HG03432 (cell line): Measurements from ENCODE around the gene WDR64.

Source experiments
- ATAC-seq: cut with Tn5 transposase; IDR thresholded peaks from one replicate; pipeline ENCODE4 v1.9.1; 2021; ENCODE audit warnings: mild to moderate bottlenecking, moderate library complexity; ENCODE audit not compliant: unreplicated experiment

The WDR64 gene

DNA sequence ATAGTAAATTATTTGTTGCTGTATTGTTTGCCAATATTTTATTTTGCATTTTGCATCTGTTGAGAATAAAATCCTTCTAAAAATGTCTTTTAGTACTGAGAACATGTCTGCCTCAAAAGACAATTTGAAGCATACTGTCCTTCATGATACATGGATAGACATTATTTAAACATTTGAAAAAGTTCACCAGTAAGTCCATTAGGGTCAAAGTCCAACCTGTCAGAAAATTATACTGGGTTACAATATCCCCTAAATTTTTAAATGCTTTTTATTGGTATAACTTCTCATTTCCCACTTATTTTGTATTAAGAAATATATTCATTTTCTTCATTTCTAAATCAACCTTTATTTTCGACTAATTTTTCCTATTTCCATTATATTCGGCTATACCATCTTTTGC is 21.2 kb upstream of the WDR64 start:
- ATAC-seq: no peak

DNA sequence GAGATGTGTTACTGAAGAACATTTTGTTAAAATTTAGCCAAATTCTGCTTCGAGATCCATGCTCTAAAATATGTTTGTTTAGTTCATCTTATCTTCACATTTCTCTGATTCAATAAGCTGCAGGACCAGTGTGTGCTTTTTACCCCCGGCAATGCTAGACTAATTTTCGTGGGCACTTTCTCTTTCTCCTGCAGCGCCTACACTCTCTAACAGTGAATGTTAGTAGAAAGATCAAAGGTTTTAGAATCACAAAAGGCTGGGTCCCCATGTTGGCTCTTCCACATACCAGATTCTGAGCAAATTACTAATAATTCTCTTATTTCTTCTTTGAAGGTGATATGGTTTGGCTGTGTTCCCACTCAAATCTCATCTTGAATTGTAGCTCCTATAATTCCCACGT is 20.4 kb upstream of the WDR64 start:
- no peak for ATAC-seq

DNA sequence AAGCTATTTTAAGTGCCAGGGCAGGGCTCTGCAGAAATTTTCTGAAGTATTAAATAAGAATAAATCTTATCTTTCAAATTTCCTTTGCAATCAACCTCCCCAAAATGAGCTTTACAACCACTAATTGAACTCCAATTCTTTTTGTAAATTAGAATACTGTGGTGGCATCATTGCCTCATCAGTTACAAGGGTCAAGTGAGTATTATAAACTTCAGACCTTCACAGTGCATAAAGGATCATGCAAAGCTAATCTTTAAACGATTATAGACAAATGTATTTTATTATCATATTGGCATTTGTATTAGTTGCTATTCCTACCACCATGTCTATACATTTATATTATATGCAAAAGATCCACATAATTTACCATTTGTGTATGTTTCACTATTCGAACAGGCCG is 19.1 kb upstream of the WDR64 start:
- no peak for ATAC-seq

DNA sequence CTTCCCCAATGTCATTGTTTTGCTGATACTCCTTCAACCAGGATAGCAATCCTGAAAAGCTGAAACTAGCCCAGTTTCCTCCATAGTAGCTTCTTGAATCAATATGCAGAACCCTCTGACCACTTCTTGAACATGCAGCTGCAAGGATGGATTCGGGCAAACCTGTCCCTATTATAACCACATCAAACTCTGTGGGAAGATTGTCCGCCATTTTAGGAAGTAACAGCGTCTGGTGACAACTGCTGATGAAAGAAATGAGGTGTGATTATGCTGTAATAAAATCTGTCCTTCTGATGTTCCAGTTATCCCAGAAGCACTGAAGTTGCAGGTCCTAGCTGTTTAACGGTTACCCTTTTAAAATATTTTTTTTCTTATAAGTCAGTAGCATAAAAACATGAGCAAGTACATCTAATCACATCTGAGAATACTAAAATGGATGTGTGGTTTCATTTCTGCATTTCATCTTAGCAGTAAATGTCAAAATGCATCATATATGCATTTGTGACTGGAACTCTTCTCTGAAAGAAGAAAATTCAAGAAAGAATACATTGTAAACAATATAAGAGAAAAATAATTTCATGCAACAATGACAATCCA is 16.4 kb upstream of the WDR64 start:
- ATAC-seq: no peak

DNA sequence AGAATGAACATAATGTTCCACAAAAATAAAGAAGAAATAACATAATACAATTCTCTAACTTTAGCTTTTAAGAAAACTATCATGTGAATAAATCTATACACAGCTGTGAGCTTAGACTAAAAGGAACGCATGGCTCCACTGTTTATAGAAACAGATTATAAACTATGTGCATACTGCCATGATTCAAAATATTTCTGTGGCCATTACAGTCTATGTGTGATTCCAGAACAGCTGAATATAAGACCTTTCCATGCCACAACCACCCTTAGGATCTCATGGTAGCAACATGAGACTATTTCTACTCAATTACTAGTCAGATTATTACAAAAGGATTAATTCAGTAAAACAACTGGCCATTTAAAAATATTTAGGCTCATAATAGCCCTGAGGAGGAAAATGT is 15.8 kb upstream of the WDR64 start:
- ATAC-seq: no peak

DNA sequence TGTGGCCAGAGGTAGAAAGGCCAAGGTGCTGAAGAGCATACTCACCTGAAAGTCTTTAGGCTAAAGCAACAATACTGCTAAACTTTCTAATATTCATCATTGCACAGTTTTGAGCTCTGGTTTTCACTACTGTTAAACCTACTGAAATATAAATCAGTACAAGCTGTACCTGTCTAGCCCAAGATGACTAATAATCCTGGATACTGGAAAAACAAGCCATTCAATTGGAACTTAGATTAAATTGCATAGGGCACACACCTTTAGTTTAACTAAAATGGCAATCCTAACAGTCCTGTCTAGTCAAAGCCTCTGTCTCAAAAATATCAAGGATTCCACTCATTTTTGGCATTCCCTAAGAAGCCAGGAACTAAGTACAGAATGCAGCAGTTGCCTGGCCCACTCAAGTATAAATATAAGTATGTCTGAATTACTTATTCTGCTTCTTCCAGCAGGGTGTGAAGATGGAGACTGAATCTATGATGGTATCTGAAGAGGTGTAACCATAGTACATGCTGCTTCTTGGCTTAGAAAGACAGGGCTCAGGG is 15.0 kb upstream of the WDR64 start:
- ATAC-seq: no peak

DNA sequence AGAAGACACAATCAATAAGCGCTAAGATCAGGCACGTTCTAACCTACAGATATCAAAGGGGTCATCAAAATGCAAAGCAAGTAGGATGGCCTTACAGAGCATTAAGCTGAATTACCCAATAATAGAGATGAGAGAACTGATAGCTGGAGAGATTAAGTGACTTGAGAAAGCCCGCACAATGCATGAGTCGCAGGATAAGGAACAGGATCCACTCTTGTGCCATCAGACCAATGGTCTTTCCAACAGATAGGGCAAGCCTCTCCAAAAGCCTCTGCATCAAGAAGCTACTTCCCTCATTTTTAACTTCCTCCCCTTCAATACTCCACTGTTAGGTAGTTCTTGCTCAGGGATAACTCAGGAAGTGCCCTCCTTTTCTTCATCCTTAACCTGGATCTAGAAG is 14.5 kb upstream of the WDR64 start:
- no peak for ATAC-seq

DNA sequence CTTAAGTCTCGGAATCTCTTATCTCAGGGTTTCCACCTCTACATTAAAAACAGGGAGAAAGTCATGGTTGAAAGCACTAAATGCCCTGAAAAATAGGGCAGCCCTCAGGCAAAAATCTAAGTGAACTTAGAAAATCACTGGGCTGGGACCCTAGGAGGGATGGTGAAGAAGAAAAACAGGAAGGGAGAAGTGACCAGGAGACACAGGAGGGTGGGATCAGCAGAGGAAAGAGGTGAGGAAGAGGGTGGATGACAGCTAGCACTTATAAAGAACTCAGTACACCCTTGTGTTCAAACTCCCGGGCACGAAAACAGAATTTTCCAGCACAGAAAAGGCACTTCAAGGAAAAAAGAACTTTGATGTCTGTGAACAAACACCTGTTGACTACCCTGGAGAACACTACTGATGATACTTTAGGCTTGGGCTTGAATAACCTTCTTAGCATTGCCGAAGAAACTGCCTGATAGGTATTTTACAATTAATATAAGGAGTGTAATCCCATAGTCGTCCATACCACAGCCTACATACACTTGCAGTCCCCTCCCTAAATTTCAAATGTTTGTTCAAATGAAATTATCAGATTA is 13.9 kb upstream of the WDR64 start:
- no peak for ATAC-seq

DNA sequence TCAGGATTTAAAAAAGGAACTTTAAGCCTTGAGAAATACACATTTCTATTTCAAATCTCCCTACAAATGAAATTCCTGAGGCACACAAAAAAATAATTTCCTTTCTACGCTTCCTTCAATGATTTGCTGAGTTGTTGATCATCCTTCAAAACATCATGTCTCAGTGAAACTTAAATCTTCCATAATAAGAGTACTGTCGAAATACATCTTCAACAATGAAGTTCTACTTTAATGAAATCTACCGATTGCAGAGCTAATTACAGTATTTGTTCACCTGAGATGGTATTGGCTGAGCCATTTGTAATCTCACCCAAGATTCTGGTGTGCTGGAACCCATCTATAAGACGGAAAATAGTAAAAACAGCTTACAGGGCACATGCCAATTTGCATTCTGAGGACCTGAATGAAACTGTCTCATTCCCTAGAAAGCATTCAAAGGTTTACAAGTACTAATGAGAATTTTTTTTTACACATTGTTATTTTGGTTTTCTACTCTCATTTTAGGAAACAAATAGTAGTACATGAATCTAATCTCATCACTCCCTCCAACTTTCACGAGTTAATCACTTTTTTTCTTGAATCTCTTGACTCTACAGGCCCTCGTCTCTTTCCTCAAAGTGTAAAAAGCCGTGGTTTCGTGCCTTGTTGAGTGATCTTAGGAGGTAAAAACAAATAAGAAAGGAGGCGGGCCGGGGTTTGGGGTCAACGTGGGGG is 13.0 kb upstream of the WDR64 start:
- no peak for ATAC-seq

DNA sequence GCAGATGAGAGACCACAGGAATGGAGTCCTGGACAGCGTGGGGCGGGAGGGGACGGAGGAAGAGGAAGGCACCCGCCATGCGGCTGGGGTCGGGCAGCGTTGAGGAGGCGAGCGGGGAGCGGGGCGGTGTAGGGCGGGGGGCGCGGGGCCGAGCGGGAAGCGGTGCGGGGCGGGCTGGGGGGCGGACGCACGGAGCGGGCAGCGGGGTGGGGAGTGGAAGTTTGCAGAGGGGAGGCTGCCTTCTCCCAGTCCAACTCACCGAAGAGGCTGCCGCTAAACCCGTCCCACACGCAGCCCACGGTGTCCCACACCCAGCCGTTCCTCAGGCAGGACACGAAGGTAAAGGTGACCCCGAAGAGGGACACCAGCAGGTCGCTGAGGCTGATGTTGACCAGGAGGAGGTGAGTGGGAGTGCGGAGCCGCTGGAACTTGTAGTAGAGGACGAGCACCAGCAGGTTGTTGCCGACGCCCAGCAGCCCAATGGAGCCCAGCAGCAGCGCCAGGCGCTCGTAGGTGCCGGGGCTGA is 12.4 kb upstream of the WDR64 start:
- peak; percentile 50 for ATAC-seq

DNA sequence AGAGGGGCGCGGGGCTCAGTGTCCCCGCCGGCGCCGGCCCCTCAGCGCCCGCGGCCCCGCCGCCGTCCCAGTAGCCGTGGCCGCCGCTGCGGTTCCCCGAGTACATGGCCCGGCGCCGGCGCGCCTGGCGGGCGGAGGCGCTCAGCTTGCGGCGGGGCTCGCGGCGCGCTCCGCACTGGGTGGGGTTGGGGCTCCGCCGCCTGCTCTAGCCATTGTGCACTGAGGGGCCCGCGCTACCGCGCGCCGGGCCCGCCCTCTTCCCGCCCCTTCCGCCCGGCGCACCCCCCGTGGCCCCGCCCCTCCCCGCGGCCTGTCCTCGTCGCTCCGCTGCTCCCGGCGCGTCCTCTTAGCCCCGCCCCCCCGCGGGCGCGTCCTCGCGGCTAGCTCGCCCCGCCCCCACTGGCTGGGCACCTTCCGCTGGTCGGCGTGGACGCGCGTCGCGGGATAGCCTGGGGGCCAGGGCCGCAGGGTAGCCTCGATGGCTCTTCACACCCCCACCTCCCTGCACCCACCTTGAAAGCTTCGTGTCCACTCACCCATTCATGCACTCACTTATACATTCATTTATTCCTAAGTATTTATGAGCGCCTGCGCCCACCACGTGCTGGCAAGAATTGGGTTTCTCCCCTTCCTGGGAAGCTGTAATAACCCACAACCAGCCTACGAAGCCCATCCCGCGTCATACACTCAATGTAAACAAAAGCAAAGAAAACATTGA is 11.8 kb upstream of the WDR64 start, which contains the start of the genes CHML and OPN3:
TSS of gene CHML (minus strand) at position 221 of the 718 bp plus-strand sequence. CDS start 4,603 bp downstream, outside the sequence.
TSS of gene OPN3 (minus strand) at position 221 of the 718 bp plus-strand sequence. CDS start at position 106, 115 bp downstream.
- ATAC-seq: peak; percentile 93

DNA sequence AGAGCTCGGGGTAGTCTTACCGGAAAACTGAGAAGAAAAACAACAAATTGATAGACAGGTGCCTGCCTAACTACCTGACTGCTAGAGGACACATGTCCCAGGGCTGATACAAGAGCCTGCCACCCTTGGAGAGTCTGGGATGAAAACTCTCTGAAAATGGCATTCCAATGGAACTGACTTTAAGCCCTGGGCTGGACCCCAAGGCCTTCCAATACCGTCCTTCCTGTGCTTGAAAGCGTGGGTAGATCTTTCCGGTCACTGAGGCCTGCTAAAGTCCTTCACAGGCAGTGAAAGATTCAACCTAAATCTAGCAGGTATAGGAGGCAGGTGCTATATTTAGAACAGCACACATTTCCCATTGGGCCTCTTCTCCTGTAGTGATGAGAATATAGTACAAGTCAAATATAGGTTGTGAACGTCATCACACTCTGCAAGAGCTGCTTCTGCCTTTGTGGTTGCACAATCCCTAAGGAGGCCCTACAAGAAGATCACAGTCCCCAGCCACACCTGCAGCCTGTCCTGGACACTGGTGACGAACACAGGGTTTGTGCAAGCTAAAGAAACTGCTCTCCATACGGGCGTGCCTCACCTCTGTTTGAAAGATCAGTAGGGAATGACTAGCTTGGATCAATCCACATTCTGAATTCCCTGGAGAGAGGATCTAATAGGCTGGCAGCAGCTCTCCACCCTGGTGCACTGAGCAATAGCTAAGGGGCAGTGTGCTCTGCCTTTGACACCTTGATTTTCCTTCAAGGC is 11.0 kb upstream of the WDR64 start:
- ATAC-seq: no peak

DNA sequence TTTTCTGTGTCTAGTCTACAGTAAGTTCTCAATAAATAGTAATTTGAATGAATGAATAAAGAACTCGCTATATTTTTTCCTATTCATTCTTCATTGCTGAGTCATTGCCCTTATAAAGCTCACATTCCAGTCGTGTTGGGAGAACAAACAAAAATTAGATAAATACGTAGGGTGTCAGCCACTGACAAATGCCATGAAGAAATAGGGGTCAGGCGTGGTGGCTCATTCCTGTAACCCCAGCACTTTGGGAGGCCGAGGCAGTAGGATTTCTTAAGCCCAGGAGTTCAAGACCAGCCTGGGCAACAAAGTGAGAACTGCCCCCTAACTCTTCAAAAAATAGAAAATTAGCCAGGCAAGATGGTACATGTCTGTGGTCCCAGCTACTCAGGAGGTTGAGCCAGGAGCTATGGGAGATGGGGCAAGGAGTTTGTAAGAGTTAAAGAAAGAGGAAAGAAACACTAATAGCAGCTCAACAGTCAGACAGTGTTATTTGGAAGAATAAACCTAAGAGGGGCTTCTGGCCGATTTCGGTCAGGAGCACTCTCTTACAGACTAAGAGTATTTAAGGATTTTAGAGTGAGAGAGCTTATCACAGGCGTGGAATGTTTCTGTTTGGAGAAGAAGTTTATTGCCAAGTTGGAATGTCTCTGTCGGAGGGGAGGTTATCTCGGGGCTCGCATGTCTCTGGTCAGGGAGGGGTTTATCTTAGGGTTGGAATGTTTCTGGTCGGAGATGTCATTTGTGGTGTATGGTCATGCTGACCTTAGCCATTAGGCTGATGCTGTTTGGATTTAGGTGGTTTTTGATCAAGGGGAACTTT is 10.1 kb upstream of the WDR64 start:
- no peak for ATAC-seq

DNA sequence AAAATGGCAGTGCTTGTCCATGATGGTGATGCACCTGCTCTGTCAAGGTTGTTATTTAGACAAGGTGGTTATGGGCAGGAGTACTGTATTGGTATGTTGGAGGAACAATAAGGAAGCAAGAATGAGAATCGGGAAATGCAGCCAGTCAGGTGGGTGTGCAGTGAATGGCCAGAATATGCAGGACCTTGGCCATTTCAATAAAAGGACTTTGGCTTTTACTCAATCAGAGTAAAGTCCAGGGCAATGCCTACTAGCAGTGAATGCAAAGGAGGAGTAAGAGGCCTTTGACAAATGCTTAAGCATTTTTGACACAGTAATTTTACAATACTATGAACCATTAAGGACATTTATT is 9.5 kb upstream of the WDR64 start:
- ATAC-seq: no peak

DNA sequence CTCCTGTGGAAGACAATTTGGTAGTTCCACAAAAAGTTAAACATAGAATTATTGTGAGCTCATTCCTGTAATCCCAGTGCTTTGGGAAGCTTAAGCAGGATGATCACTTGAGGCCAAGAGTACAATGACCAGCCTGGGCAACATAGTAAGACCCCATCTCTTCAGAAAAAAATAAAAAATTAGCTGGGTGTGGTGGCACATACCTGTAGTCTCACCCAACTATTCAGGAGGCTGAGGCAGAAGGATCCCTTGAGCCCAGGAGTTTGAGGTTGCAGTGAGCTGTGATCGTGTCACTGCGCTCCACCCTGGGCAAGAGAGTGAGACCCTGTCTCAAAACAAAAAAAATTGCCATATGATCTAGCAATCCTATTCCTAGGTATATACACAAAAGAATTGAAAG is 7.8 kb upstream of the WDR64 start:
- no peak for ATAC-seq

DNA sequence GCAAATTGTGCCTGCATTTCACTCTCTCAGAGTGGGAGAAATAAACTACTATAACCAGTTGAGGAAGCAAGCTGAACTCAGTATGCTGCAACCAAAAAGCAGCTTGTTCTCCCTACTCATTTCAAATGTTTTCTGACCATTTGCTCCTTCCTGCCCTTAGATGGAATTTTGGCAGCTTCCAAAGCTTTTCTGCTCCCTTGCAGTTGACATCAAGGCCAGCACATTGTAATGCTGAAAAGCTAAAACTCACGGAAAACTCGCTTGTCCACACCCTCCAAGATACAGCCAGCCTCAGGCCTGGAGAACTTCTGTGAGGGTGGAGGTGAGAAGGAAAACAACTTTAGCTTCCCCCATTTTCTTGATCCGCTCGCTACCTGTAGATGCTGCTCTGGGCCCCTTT is 6.9 kb upstream of the WDR64 start:
- no peak for ATAC-seq

DNA sequence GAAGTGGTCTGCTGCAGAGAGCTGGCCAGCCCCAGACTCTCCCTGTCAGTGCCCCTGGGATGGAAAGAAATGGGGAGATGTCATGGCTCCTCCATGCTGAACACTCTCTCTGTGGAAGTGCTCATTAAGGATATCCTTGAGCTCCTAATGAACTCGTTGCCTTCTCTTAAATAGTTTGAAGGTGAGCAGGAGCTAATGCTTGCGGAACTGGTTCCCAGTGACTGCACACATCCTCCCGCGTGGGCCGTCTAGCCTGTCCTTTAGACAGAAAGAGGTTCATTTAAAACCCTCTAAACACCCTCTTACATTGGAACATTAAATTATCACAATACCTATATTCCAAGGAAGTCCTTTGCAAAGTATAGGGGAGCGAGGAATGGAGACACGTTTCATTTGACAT is 5.9 kb upstream of the WDR64 start:
- ATAC-seq: no peak

DNA sequence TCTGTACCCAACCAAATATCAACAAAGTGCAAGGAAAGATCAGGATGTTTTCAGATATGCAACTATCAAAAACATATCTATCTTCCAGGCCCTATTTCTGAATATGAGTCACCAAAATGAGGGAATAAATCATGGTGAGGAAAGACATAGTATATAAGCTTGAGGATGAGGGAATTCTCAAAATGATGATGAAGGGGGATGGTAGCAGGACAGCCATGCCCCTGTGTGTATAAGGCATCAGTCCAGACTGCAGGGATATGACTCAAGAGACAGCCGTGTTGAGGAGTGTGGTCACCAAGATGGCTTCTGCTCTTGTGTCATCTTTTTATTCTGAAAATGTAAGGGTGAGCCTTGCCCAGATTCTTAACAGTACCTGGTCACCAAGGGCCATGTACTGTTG is 4.4 kb upstream of the WDR64 start:
- ATAC-seq: no peak

DNA sequence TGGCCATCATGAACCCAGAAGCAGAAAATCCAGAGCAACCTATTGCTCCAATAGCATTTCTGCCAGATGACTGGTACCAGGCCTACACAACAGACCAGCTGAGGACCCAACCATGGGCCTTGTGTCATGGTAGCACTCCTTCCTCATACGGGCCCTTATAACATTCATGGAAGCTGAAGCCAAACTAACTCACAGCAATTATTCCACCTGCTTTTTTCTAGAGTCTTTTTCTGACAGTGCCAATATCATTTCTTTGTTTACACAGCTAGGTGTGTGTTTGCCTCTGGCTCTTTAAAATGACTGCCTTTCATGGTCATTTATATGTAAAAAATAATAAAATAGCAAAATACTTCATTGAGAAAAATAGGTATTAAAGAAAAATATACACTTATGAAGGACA is 3.9 kb upstream of the WDR64 start:
- ATAC-seq: no peak

DNA sequence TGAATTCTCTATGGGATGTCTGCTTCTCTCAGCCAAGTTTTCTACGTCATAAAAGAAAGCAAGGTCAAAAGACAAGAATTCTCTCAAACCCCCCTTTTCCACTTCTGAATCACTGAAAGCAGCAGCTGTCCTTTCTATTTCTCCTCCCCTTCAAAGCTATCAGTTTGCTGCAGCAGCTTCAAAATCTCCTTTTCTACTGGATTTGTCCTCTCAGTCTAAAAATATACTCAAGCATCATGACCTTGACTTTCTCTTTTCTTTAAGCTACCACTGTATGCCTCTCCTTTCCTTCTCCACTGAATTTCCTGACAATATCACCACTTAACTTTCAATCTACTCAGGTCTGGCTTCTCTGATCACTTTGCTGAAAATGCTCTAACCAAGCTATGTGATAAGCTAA is 1.9 kb downstream of the WDR64 start:
- ATAC-seq: no peak
